Activated B cell treated with CpG ODN at 0.5 μM for 24 hours (primary cell): ENCODE measurements around the gene GPC1. TPM values are rescaled to one million over a fixed set of nuclear protein-coding genes. Genes with fewer than 3 reads are reported as not detected.

ENCODE experiments used
- ATAC-seq: fragments of 200-7000 bp; cut with Tn5 transposase; one replicate; pipeline ENCODE4 v1.10.0; 2021; ENCODE audit warnings: low read depth, mild to moderate bottlenecking, moderate library complexity
- CTCF ChIA-PET: fragments of 350-600 bp; sonication (Branson Sonifier 250); formaldehyde crosslinking; loops from one replicate; lab custom pipeline; 2021; ENCODE audit warnings: antibody characterized with exemption; lab: Charles Lee
- POLR2A ChIA-PET: fragments of 350-600 bp; sonication (Branson Sonifier 250); formaldehyde crosslinking; loops from one replicate; lab custom pipeline; 2021; ENCODE audit warnings: antibody characterized with exemption; lab: Charles Lee
- DNase-seq: peaks from one replicate; pipeline ENCODE4 v3.0.0; 2022
- H3K27ac Mint-ChIP-seq: one replicate; pipeline ENCODE4 v1.8.0; 2020; ENCODE audit warnings: mixed read lengths
- H3K27me3 Mint-ChIP-seq: one replicate; pipeline ENCODE4 v1.8.0; 2021; ENCODE audit warnings: mixed read lengths
- H3K36me3 Mint-ChIP-seq: one replicate; pipeline ENCODE4 v1.8.0; 2021; ENCODE audit warnings: low read depth, mixed read lengths
- H3K4me1 Mint-ChIP-seq: one replicate; pipeline ENCODE4 v1.8.0; 2021; ENCODE audit warnings: mixed read lengths
- H3K4me3 Mint-ChIP-seq: one replicate; pipeline ENCODE4 v1.8.0; 2020; ENCODE audit warnings: mild to moderate bottlenecking, mixed read lengths
- H3K9me3 Mint-ChIP-seq: one replicate; pipeline ENCODE4 v1.8.0; 2020; ENCODE audit warnings: mixed read lengths
- intact Hi-C: fragments of 100-400 bp; cut with micrococcal nuclease; formaldehyde crosslinking; loops from one replicate; pipeline ENCODE4 v1.15.1; 2024
- total RNA-seq: library from RNA; stranded (reverse); gene quantifications from 2 replicates; pipeline ENCODE4 v1.2.3, GENCODE V29; 2022
- TF ChIP-seq, protein P1 (sequence below): fragments of 200-600 bp; IDR thresholded peaks from one replicate; pipeline ENCODE4 v1.8.0; 2022; ENCODE audit warnings: antibody characterized with exemption, mild to moderate bottlenecking

GPC1 gene
- total RNA-seq, 1 donor from 2014 or later, result 1.9 TPM

- Mint-ChIP-seq H3K27ac (no peak overlapping the region), H3K4me3 (no peak overlapping the region), H3K4me1 (no peaks in the 10 kb centered on the region), H3K27me3 (no peaks in the 10 kb centered on the region), H3K9me3 (peaks cover 6% of the 10 kb centered on the region), H3K36me3 (no peaks in the 10 kb centered on the region)
- TF ChIP-seq, protein P1, sequence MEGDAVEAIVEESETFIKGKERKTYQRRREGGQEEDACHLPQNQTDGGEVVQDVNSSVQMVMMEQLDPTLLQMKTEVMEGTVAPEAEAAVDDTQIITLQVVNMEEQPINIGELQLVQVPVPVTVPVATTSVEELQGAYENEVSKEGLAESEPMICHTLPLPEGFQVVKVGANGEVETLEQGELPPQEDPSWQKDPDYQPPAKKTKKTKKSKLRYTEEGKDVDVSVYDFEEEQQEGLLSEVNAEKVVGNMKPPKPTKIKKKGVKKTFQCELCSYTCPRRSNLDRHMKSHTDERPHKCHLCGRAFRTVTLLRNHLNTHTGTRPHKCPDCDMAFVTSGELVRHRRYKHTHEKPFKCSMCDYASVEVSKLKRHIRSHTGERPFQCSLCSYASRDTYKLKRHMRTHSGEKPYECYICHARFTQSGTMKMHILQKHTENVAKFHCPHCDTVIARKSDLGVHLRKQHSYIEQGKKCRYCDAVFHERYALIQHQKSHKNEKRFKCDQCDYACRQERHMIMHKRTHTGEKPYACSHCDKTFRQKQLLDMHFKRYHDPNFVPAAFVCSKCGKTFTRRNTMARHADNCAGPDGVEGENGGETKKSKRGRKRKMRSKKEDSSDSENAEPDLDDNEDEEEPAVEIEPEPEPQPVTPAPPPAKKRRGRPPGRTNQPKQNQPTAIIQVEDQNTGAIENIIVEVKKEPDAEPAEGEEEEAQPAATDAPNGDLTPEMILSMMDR, result no peak
- intact Hi-C loops, result no loop called here
- ChIA-PET CTCF (no interaction called here), POLR2A (no interaction called here)
- ATAC-seq (no peak), DNase-seq (no peak)
Observed at GRCh38 chr2:240421381-240421780, 14.1 kb upstream of the GPC1 start.

GRCh38 chr2:240422658-240423329 is 12.7 kb upstream of the GPC1 start:
- no peaks in the 10 kb centered on the region for H3K27me3 Mint-ChIP-seq
- CTCF ChIA-PET, result no interaction called here
- DNase-seq, result no peak
- TF ChIP-seq, protein P1, result no peak
- no peak overlapping the region for H3K4me3 Mint-ChIP-seq
- no peaks in the 10 kb centered on the region for H3K36me3 Mint-ChIP-seq
- no peak for ATAC-seq
- H3K9me3 Mint-ChIP-seq, result peaks cover 6% of the 10 kb centered on the region
- no peak overlapping the region for H3K27ac Mint-ChIP-seq
- no peaks in the 10 kb centered on the region for H3K4me1 Mint-ChIP-seq
- POLR2A ChIA-PET, result no interaction called here
- intact Hi-C loops, result no loop called here

DNA sequence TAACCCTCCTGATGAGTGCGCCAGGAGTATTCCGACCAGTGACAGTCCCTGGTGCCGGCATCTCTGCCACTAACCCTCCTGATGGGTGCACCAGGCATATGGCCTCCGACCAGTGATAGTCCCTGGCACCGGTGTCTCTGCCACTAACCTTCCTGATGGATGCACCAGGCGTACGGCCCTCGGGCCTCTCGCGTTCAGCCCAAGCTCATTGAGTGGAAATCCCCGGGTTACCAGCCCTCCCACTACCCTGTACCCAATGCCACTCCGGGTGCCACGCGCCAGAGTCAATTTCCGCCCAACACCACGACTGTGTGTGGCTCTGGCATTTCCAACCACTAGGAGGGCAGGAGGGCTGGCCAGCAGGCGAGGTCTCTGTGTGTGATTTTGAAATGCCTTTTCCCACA is 11.7 kb upstream of the GPC1 start:
- Mint-ChIP-seq H3K4me3 (no peak overlapping the region), H3K36me3 (no peaks in the 10 kb centered on the region), H3K27ac (no peak overlapping the region), H3K9me3 (peaks cover 4% of the 10 kb centered on the region), H3K4me1 (no peaks in the 10 kb centered on the region), H3K27me3 (peaks cover 2% of the 10 kb centered on the region)
- ChIA-PET POLR2A (no interaction called here), CTCF (no interaction called here)
- no peak for DNase-seq
- intact Hi-C loops, result no loop called here
- TF ChIP-seq, protein P1, result no peak
- no peak for ATAC-seq

- Mint-ChIP-seq H3K27ac (no peak overlapping the region), H3K27me3 (peaks cover 5% of the 10 kb centered on the region), H3K4me1 (no peaks in the 10 kb centered on the region), H3K9me3 (peaks cover 4% of the 10 kb centered on the region), H3K4me3 (no peak overlapping the region), H3K36me3 (no peaks in the 10 kb centered on the region)
- CTCF ChIA-PET, result no interaction called here
- intact Hi-C loops, result no loop called here
- POLR2A ChIA-PET, result no interaction called here
- ATAC-seq (no peak), DNase-seq (no peak)
- TF ChIP-seq, protein P1, result no peak
Observed at GRCh38 chr2:240424341-240425235, 10.9 kb upstream of the GPC1 start.

- intact Hi-C loops, result no loop called here
- H3K27me3 Mint-ChIP-seq, result peaks cover 5% of the 10 kb centered on the region
- H3K4me1 Mint-ChIP-seq, result no peaks in the 10 kb centered on the region
- DNase-seq, result no peak
- ChIA-PET CTCF (no interaction called here), POLR2A (no interaction called here)
- no peak overlapping the region for H3K27ac Mint-ChIP-seq
- no peak overlapping the region for H3K4me3 Mint-ChIP-seq
- ATAC-seq, result no peak
- peaks cover 4% of the 10 kb centered on the region for H3K9me3 Mint-ChIP-seq
- TF ChIP-seq, protein P1, result no peak
- H3K36me3 Mint-ChIP-seq, result no peaks in the 10 kb centered on the region
Observed at GRCh38 chr2:240425236-240425615, 10.2 kb upstream of the GPC1 start.
